GM12878 (cell line): ENCODE data around the gene FERMT2. TPM values are rescaled to one million over a fixed set of nuclear protein-coding genes. Genes with fewer than 3 reads are reported as not detected.

ENCODE experiments used
- BCL11A ChIP-seq: IDR thresholded peaks from 2 replicates; pipeline ENCODE4 v1.6.1; 2011; ENCODE audit warnings: low read depth, low read length
- CUX1 ChIP-seq: IDR thresholded peaks from 2 replicates; pipeline ENCODE4 v1.6.1; 2012; ENCODE audit warnings: improper control_type of control experiment, low read depth, low read length; ENCODE audit not compliant: insufficient replicate concordance
- polyA plus RNA-seq, 11 experiments: library from polyadenylated mRNA; depleted of rRNA in 4 of 11; unstranded in 6 of 11; stranded (reverse) in 5 of 11; fragments of >200 nt; fragmentation: Nextera tagmentation in 4 of 11; fragmentation: Illumina TruSeq in 1 of 11; extraction: Ambion mirVana in 4 of 11; extraction: Trizol in 1 of 11; gene quantifications; 1 replicate in 1 of 11; 2 replicates in 10 of 11; pipeline versions ENCODE4 v1.2.1 to v1.2.3, GENCODE V29; 2011 to 2016; ENCODE audit warnings: inconsistent platforms in 2 of 11, missing spikeins in 2 of 11, low read depth in 1 of 11
- total RNA-seq, 4 experiments: library from RNA; depleted of rRNA in 3 of 4; stranded (reverse); fragments of >200 nt in 3 of 4; fragmentation: Illumina TruSeq in 1 of 4; extraction: Trizol in 1 of 4; gene quantifications; 2 replicates each; pipeline versions ENCODE4 v1.2.1 to v1.2.3, GENCODE V29; 2013 to 2021
- TF ChIP-seq, protein P1 (sequence below): fragments of 450-650 bp; IDR thresholded peaks from 2 replicates; pipeline ENCODE4 v1.6.1; 2016; ENCODE audit warnings: mild to moderate bottlenecking
- TF ChIP-seq, protein P2 (sequence below): fragments of 450-650 bp; IDR thresholded peaks from 2 replicates; pipeline ENCODE4 v1.6.1; 2017; ENCODE audit warnings: low read depth, mild to moderate bottlenecking, moderate library complexity

FERMT2 gene
- total and polyA plus RNA-seq, 10 of the 15 experiments (the other 5 are each of a cell fraction or from before 2014, with no cell fraction given), result 4.9 to 35.5 (median 19.5) TPM

- TF ChIP-seq CUX1 (no peak), BCL11A (no peak)
- TF ChIP-seq, protein P1, sequence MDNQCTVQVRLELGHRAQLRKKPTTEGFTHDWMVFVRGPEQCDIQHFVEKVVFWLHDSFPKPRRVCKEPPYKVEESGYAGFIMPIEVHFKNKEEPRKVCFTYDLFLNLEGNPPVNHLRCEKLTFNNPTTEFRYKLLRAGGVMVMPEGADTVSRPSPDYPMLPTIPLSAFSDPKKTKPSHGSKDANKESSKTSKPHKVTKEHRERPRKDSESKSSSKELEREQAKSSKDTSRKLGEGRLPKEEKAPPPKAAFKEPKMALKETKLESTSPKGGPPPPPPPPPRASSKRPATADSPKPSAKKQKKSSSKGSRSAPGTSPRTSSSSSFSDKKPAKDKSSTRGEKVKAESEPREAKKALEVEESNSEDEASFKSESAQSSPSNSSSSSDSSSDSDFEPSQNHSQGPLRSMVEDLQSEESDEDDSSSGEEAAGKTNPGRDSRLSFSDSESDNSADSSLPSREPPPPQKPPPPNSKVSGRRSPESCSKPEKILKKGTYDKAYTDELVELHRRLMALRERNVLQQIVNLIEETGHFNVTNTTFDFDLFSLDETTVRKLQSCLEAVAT, result no peak
- TF ChIP-seq, protein P2, sequence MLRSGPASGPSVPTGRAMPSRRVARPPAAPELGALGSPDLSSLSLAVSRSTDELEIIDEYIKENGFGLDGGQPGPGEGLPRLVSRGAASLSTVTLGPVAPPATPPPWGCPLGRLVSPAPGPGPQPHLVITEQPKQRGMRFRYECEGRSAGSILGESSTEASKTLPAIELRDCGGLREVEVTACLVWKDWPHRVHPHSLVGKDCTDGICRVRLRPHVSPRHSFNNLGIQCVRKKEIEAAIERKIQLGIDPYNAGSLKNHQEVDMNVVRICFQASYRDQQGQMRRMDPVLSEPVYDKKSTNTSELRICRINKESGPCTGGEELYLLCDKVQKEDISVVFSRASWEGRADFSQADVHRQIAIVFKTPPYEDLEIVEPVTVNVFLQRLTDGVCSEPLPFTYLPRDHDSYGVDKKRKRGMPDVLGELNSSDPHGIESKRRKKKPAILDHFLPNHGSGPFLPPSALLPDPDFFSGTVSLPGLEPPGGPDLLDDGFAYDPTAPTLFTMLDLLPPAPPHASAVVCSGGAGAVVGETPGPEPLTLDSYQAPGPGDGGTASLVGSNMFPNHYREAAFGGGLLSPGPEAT, result no peak
These were observed 59.0 kb downstream of the FERMT2 start (continued) for GRCh38 chr14:52891800-52892199.
